Measurements from ENCODE around the gene AFF3.

AFF3 gene

GRCh38 chr2:99960790-99961189, 181.6 kb downstream of the AFF3 start:
- H3K4me3 ChIP-seq (ENCODE audit: low read depth, low read length), result no peak overlapping the region
- no peak for TF ChIP-seq CTCF (IDR thresholded peaks at IDR 0.05; ENCODE audit: borderline replicate concordance, insufficient read depth, low read depth, low read length)

- no peak for TF ChIP-seq CTCF (IDR thresholded peaks at IDR 0.05; ENCODE audit: borderline replicate concordance, insufficient read depth, low read depth, low read length)
- no peak overlapping the region for H3K4me3 ChIP-seq (ENCODE audit: low read depth, low read length)
Measured at GRCh38 chr2:99960291-99960690, 182.1 kb downstream of the AFF3 start.

- no peak overlapping the region for H3K4me3 ChIP-seq (ENCODE audit: low read depth, low read length)
- no peak for TF ChIP-seq CTCF (IDR thresholded peaks at IDR 0.05; ENCODE audit: borderline replicate concordance, insufficient read depth, low read depth, low read length)
Measured at GRCh38 chr2:99959261-99960014, 183.0 kb downstream of the AFF3 start.

- no peak overlapping the region for H3K4me3 ChIP-seq (ENCODE audit: low read depth, low read length)
- TF ChIP-seq CTCF (IDR thresholded peaks at IDR 0.05; ENCODE audit: borderline replicate concordance, insufficient read depth, low read depth, low read length), result no peak
Measured at GRCh38 chr2:99957332-99958133, 184.9 kb downstream of the AFF3 start.

- no peak for TF ChIP-seq CTCF (IDR thresholded peaks at IDR 0.05; ENCODE audit: borderline replicate concordance, insufficient read depth, low read depth, low read length)
- no peak overlapping the region for H3K4me3 ChIP-seq (ENCODE audit: low read depth, low read length)
Measured at GRCh38 chr2:99956232-99957030, 186.0 kb downstream of the AFF3 start.

- no peak for TF ChIP-seq CTCF (IDR thresholded peaks at IDR 0.05; ENCODE audit: borderline replicate concordance, insufficient read depth, low read depth, low read length)
- no peak overlapping the region for H3K4me3 ChIP-seq (ENCODE audit: low read depth, low read length)
Measured at GRCh38 chr2:99953750-99954149, 188.6 kb downstream of the AFF3 start.

All from GM12875 (cell line).